Muscle layer of colon (tissue), 2 donors: ENCODE measurements around the gene HMCN1.
"Not testable (repeated sequence)": the region's sequence is repeated elsewhere in the genome, so short reads cannot be mapped to it uniquely, and the experiment has no call there.

Experiments
- H3K27ac ChIP-seq: one replicate; pipeline ENCODE4 v1.7.0; 2013; ENCODE audit warnings: low read depth, mild to moderate bottlenecking, low read length, moderate library complexity
- H3K27me3 ChIP-seq, 2 donors: one replicate each; pipeline ENCODE4 v1.7.0; 2013; ENCODE audit warnings: low read length in 2 of 2, mild to moderate bottlenecking in 2 of 2; ENCODE audit not compliant: insufficient read depth in 2 of 2, control insufficient read depth in 1 of 2
- H3K36me3 ChIP-seq: one replicate; pipeline ENCODE4 v1.7.0; 2013; ENCODE audit warnings: mild to moderate bottlenecking, low read length; ENCODE audit not compliant: insufficient read depth
- H3K4me1 ChIP-seq: one replicate; pipeline ENCODE4 v1.7.0; 2013; ENCODE audit warnings: mild to moderate bottlenecking, low read length; ENCODE audit not compliant: insufficient read depth
- H3K4me3 ChIP-seq, 2 donors: one replicate each; pipeline ENCODE4 v1.7.0; 2013; ENCODE audit warnings: low read length in 2 of 2, low read depth in 1 of 2, mild to moderate bottlenecking in 1 of 2, moderate library complexity in 1 of 2
- H3K9ac ChIP-seq: one replicate; pipeline ENCODE4 v1.7.0; 2013; ENCODE audit warnings: low read length
- H3K9me3 ChIP-seq: one replicate; pipeline ENCODE4 v1.7.0; 2013; ENCODE audit warnings: mild to moderate bottlenecking, low read length
- donor health status: abdominal sarcoma.
- donor health status: Adenocarcinoma of cecum.

Gene HMCN1

GRCh38 chr1:185886671-185887070 is 152.5 kb downstream of the HMCN1 start:
- H3K9ac ChIP-seq, result no peak overlapping the region
- no peak overlapping the region for H3K4me3 ChIP-seq
- H3K27ac ChIP-seq, result no peak overlapping the region
- no peaks in the 10 kb centered on the region for H3K9me3 ChIP-seq
- H3K36me3 ChIP-seq, result no peaks in the 10 kb centered on the region
- no peaks in the 10 kb centered on the region for H3K27me3 ChIP-seq
- no peaks in the 10 kb centered on the region for H3K4me1 ChIP-seq

GRCh38 chr1:185892831-185893403 is 158.7 kb downstream of the HMCN1 start:
- not testable (repeated sequence) for H3K4me1 ChIP-seq, H3K27ac ChIP-seq, H3K9ac ChIP-seq, H3K36me3 ChIP-seq, H3K9me3 ChIP-seq, H3K27me3 ChIP-seq, H3K4me3 ChIP-seq

- Histone ChIP-seq H3K4me3 (no peak overlapping the region), H3K36me3 (no peaks in the 10 kb centered on the region), H3K9ac (no peak overlapping the region), H3K9me3 (no peaks in the 10 kb centered on the region), H3K27me3 (no peaks in the 10 kb centered on the region), H3K4me1 (no peaks in the 10 kb centered on the region), H3K27ac (no peak overlapping the region)
Observed at GRCh38 chr1:185894791-185895190, 160.6 kb downstream of the HMCN1 start.

GRCh38 chr1:185895208-185895900 is 161.2 kb downstream of the HMCN1 start:
- no peaks in the 10 kb centered on the region for H3K4me1 ChIP-seq

GRCh38 chr1:185896863-185897262 is 162.7 kb downstream of the HMCN1 start:
- H3K27ac ChIP-seq, result no peak overlapping the region
- H3K36me3 ChIP-seq, result no peaks in the 10 kb centered on the region
- no peaks in the 10 kb centered on the region for H3K9me3 ChIP-seq
- no peak overlapping the region for H3K4me3 ChIP-seq
- no peaks in the 10 kb centered on the region for H3K4me1 ChIP-seq
- no peaks in the 10 kb centered on the region for H3K27me3 ChIP-seq
- no peak overlapping the region for H3K9ac ChIP-seq

More at GRCh38 chr1:185895208-185895900, 161.2 kb downstream of the HMCN1 start:
- Histone ChIP-seq H3K27ac (no peak overlapping the region), H3K36me3 (no peaks in the 10 kb centered on the region), H3K9ac (no peak overlapping the region), H3K27me3 (no peaks in the 10 kb centered on the region), H3K4me3 (no peak overlapping the region), H3K9me3 (no peaks in the 10 kb centered on the region)

GRCh38 chr1:185906186-185906585 is 172.0 kb downstream of the HMCN1 start:
- H3K27ac ChIP-seq, result no peak overlapping the region

GRCh38 chr1:185907246-185907645 is 173.1 kb downstream of the HMCN1 start:
- no peaks in the 10 kb centered on the region for H3K4me1 ChIP-seq
- no peaks in the 10 kb centered on the region for H3K36me3 ChIP-seq
- no peaks in the 10 kb centered on the region for H3K27me3 ChIP-seq
- H3K4me3 ChIP-seq, result no peak overlapping the region
- no peak overlapping the region for H3K9ac ChIP-seq
- H3K27ac ChIP-seq, result no peak overlapping the region
- H3K9me3 ChIP-seq, result no peaks in the 10 kb centered on the region

More at GRCh38 chr1:185906186-185906585, 172.0 kb downstream of the HMCN1 start:
- H3K27me3 ChIP-seq, result no peaks in the 10 kb centered on the region
- no peaks in the 10 kb centered on the region for H3K4me1 ChIP-seq
- no peaks in the 10 kb centered on the region for H3K36me3 ChIP-seq
- H3K9me3 ChIP-seq, result no peaks in the 10 kb centered on the region
- H3K9ac ChIP-seq, result no peak overlapping the region
- no peak overlapping the region for H3K4me3 ChIP-seq

GRCh38 chr1:185911978-185912377 is 177.8 kb downstream of the HMCN1 start:
- Histone ChIP-seq H3K4me1 (no peaks in the 10 kb centered on the region), H3K9ac (no peak overlapping the region), H3K27ac (no peak overlapping the region), H3K9me3 (no peaks in the 10 kb centered on the region), H3K4me3 (no peak overlapping the region), H3K27me3 (no peaks in the 10 kb centered on the region), H3K36me3 (no peaks in the 10 kb centered on the region)

- H3K36me3 ChIP-seq, result no peaks in the 10 kb centered on the region
- no peaks in the 10 kb centered on the region for H3K4me1 ChIP-seq
- no peaks in the 10 kb centered on the region for H3K27me3 ChIP-seq
- no peak overlapping the region for H3K9ac ChIP-seq
- no peak overlapping the region for H3K27ac ChIP-seq
- H3K4me3 ChIP-seq, result no peak overlapping the region
- no peaks in the 10 kb centered on the region for H3K9me3 ChIP-seq
Observed at GRCh38 chr1:185912504-185912903, 178.3 kb downstream of the HMCN1 start.

GRCh38 chr1:185914089-185914488 is 179.9 kb downstream of the HMCN1 start:
- no peaks in the 10 kb centered on the region for H3K36me3 ChIP-seq
- H3K9me3 ChIP-seq, result no peaks in the 10 kb centered on the region
- no peaks in the 10 kb centered on the region for H3K4me1 ChIP-seq
- no peak overlapping the region for H3K9ac ChIP-seq
- no peak overlapping the region for H3K4me3 ChIP-seq
- no peaks in the 10 kb centered on the region for H3K27me3 ChIP-seq
- no peak overlapping the region for H3K27ac ChIP-seq

GRCh38 chr1:185916861-185917260 is 182.7 kb downstream of the HMCN1 start:
- H3K9ac ChIP-seq, result no peak overlapping the region
- H3K36me3 ChIP-seq, result no peaks in the 10 kb centered on the region
- no peak overlapping the region for H3K4me3 ChIP-seq
- no peaks in the 10 kb centered on the region for H3K4me1 ChIP-seq
- no peak overlapping the region for H3K27ac ChIP-seq
- no peaks in the 10 kb centered on the region for H3K9me3 ChIP-seq
- no peaks in the 10 kb centered on the region for H3K27me3 ChIP-seq

GRCh38 chr1:185917646-185918045 is 183.5 kb downstream of the HMCN1 start:
- Histone ChIP-seq H3K4me1 (no peaks in the 10 kb centered on the region), H3K27me3 (no peaks in the 10 kb centered on the region), H3K4me3 (no peak overlapping the region), H3K27ac (no peak overlapping the region), H3K36me3 (no peaks in the 10 kb centered on the region), H3K9me3 (no peaks in the 10 kb centered on the region), H3K9ac (no peak overlapping the region)
